ENCODE results near the gene NDST3.
"Not testable (repeated sequence)": the region's sequence is repeated elsewhere in the genome, so short reads cannot be mapped to it uniquely, and the experiment has no call there.

The NDST3 gene

GRCh38 chr4:118278473-118279274 lies 244.4 kb downstream of the NDST3 start:
- DNase-seq = peak; percentile 98

DNA sequence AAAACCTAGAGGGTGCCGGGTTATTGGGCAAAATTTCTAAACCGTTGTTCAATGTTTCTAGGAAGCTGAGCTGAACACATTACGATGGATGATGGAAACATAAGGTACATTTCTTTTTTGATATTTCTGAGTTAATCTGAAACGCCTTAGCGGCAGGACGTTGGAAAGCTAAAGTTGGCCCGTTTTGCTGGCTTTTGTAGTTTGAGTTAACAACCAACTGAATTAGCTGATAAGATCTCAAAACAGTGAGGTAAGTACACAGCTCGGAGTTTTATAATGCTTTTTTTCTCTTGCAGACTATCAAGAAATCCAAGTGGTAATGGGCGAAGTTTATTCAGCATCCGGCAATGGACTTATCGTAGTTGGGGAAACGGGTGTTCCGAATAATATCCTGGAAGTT lies 245.0 kb downstream of the NDST3 start:
- peak; percentile 32 for DNase-seq

DNA sequence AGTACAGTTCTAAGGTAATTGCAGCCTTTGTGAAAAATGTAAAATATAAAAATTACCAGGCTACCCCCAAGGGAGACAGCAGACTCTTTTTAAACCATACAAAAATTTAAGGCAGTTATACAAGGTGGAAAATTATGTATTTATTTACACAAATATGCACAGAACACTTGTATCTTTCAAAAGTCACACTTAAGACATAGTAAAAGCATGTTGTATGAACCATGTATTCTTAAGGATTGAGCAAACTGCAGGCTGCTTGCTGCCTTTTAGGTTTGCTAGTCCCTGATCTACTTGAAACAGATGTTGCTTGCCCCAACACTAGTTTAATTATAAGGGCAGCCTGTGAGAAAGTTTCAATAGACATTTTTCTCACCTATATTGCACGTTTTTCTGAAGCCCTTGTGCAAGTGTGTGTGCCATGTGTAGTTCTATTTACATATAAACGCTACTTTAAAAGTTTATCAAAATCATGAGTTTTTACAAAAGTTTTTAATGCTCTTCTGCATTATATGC lies 245.7 kb downstream of the NDST3 start:
- DNase-seq = no peak

GRCh38 chr4:118280501-118281218 lies 246.4 kb downstream of the NDST3 start:
- DNase-seq = peak; percentile 63

GRCh38 chr4:118281611-118282442 lies 247.5 kb downstream of the NDST3 start:
- DNase-seq = no peak

DNA sequence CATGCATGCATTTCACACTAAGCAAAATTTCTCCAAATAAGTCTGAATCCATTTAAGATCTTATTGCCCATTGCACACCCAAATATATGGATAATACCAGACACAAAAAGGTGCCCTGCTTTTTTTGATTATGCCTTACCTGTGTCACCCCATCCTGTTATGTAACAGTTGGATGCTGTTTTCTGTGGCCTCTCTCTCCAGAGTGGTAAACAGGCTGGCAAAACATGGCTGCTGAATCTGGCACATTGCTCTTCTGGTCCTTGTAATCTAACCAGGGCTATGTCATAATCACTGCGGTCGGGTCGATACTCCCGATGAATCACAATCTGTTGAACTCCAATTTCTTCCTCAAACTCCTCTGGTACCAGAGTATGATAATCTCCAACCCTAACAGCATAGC lies 248.4 kb downstream of the NDST3 start:
- no peak for DNase-seq

DNA sequence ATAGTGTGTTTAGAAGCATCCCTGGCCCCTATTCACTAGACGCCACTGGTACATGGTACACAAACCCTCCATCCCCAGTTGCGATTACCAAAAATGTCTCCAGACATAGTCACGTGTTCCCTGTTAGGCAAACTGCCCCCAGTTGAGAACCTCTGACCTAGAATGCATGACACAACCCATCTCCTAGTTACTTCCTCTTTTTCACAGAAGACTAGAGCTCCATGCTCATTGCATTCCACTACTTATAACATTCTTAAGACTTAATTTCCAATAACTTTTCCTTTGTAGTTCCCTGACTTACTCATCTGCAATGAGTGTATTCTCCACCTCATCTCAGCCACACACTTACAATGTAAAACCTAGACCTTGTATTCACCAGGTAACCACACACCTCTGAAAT lies 249.9 kb downstream of the NDST3 start:
- DNase-seq = no peak

DNA sequence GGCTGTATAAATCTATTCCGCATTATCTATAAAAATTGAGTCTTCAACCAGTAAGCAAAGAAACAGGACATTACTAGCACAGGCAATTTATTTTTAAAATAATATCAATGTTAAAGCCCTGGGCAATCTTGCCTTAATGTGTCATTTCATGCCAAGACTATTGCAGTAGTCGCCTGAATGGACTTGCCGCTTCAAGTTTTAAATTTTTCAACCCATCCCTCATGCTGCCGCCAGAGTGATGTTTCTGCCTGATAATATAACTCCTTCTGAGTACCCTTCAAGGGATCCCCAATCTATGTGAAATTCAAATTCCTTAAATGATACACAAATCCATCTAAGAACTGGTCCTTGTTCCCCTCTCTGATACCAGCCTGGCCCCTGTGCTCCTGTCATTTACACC lies 251.6 kb downstream of the NDST3 start:
- no peak for DNase-seq

- DNase-seq = no peak
Measured at GRCh38 chr4:118286685-118287084, 252.4 kb downstream of the NDST3 start.

DNA sequence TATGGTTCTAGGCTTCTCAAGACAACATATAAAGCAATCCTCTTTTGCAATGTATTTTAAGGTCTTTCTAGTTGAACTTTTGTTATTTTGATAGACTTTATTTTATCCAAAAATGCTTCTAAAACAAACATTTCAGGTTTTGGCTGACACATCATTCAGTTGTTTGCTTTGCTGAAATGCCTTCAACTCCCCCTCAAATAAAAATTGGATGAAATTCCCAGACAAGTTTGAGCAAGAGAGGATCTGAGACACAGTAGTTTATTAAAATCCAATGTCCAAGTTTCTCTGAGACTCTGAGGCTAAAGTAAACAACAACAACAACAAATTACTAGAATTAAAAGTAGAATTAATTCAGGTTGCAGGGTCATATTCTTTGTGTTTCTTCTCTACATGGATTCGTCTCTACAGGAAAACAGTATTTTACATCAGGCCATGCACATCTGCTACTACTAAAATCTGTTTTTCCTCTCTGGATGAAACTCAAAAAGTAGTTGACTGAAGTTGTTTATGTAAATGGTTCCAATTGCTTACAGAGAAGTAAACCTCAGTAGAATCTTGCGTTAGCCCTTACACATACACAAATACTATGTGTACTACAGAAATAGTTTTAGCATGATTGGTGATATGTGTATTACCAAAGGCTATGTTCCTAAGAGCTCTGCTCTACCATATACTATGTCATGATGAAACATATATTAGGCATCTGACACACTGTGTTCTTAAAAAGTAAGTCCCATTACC lies 253.6 kb downstream of the NDST3 start:
- DNase-seq = no peak

DNA sequence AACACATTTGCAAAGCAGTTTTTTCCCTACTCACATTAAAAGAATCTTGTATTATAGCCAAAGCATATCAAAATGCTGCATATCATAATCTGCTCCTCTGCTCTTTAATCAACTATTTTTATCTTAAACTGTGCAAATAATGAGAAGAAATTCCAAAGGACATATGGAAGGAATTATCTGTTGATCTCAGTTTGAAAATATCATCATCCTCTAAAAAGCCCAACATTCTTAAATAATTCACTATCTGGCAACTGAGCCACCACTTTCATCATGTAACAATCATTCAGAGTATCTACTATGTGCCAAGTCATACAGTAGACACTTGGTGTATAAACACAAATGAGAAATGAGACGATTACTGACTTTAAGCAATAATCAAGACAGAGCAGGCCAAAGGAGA lies 255.5 kb downstream of the NDST3 start:
- DNase-seq = no peak

- DNase-seq = no peak
Measured at GRCh38 chr4:118290951-118291350, 256.7 kb downstream of the NDST3 start.

- DNase-seq = no peak
Measured at GRCh38 chr4:118296729-118297128, 262.4 kb downstream of the NDST3 start.

DNA sequence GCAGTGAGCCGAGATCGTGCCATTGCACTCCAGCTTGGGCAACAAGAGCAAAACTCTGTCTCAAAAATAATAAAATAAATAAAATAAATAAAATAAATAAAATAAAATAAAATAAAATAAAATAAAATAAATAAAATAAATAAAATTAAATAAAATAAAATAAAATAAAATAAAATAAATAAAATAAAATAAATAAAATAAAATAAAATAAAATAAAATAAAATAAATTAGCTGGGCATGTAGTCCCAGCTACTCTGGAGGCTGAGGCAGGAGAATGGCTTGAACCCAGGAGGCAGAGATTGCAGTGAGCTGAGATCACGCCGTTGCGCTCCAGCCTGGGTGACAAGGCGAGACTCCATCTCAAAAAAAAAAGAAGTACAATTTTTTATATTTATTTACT lies 265.3 kb downstream of the NDST3 start:
- not testable (repeated sequence) for DNase-seq

GRCh38 chr4:118307643-118308042 lies 273.4 kb downstream of the NDST3 start:
- DNase-seq = no peak
